Measurements from ENCODE around the gene CCDC110. TPM values are rescaled to one million over a fixed set of nuclear protein-coding genes. Genes with fewer than 3 reads are reported as not detected.
A peak's percentile ranks its signal among the peaks of the same experiment; 100 is the strongest.

Gene CCDC110
- total RNA-seq, 2 experiments from 2014 or later = 0.10 to 0.26 TPM

DNA sequence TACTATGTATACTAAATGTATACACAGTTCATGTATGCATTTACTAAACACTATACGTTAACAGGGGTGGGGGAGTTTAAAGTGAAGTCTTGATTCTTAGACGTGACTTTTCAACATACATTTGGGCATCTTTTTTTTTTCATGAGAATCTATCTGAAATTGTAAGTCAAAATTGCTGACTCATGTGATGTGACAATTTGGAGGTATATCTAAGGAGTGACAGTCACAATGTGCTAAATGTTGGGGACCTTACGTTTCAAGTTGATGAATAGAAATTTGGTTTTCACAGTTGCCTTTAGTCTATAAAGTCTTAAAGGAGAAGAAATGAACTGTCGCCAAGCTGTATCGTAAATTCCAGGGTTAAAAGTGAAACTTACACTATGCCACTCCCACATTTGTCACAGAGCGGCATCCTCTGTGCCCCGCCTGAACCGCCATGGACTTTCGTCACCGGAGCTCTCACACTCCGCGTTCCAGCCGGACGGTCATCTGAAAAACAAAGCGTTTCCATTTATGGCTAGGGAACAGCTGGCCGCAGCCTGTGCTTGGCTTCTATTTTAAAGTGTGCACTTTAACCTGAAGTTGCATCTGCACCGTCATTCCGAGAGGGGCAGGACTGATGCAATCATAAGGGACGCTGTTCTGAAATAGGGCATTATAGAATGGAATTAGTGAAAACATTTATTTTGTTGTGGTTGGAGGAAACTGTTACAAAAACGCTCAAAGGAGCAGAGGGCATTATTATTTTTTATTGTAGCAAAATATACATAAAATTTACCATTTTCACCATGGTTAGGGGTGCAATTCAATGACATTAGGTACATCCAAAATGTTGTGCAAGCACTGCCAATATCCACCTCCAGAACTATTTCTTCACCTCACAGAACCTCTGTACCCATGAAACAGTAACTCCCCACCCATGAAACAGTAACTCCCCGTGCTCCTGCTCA lies 32.8 kb upstream of the CCDC110 start:
- intact Hi-C loops (cut with micrococcal nuclease) = no loop called here
- ChIA-PET CTCF (no interaction called here), POLR2A (no interaction called here)
- H3K9me3 Mint-ChIP-seq = peaks cover 5% of the 10 kb centered on the region
- H3K4me1 Mint-ChIP-seq (ENCODE audit: low read depth) = no peaks in the 10 kb centered on the region
- H3K27ac Mint-ChIP-seq = no peak overlapping the region
- DNase-seq = no peak
- H3K36me3 Mint-ChIP-seq = no peaks in the 10 kb centered on the region
- no peak overlapping the region for H3K4me3 Mint-ChIP-seq
- peaks cover 14% of the 10 kb centered on the region for H3K27me3 Mint-ChIP-seq

DNA sequence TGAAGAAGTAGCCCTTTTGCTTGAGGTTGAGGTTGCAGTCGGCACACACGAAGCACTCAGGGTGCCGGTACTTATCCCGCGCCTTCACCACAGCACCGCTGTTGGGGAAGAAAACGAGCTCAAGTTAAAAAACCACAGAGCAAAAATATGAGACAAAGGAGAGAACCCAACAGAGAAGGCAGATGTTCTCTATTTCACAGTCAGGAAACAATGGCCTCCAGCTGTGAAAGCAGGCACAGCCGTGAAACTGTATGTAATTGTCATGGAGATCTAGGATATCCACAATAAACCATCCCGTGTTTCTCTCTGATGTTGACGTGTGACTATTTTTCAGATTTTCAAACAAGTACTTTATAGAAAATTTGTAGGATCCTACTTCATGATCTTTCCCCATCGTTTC lies 30.9 kb upstream of the CCDC110 start:
- Mint-ChIP-seq H3K4me1 (ENCODE audit: low read depth) (no peaks in the 10 kb centered on the region), H3K27ac (no peak overlapping the region), H3K4me3 (no peak overlapping the region), H3K27me3 (peaks cover 10% of the 10 kb centered on the region), H3K9me3 (peaks cover 5% of the 10 kb centered on the region), H3K36me3 (no peaks in the 10 kb centered on the region)
- intact Hi-C loops (cut with micrococcal nuclease) = no loop called here
- POLR2A ChIA-PET = no interaction called here
- DNase-seq = no peak
- CTCF ChIA-PET = no interaction called here

DNA sequence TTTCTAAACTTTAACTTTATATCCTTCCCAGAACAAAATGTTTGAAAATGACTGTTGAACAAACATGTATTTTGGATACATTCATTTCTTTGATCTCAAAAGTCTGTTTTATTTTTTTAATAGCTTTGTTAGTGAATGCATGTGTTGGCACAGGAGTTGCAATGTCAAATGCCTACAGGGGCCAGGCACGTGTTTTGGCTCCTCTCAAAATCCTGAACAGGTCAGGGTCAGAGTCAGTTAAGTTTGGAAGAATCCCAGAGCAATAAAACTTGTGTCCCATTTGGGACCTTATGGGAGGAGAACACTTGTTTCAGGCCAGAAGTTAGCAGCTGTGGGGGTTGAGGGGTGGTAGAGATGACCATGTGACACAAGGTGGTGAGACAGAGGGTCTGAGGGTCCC lies 29.0 kb upstream of the CCDC110 start:
- Mint-ChIP-seq H3K9me3 (peaks cover 5% of the 10 kb centered on the region), H3K27ac (no peak overlapping the region), H3K4me1 (ENCODE audit: low read depth) (no peaks in the 10 kb centered on the region), H3K4me3 (no peak overlapping the region), H3K36me3 (no peaks in the 10 kb centered on the region), H3K27me3 (peaks cover 7% of the 10 kb centered on the region)
- CTCF ChIA-PET = no interaction called here
- POLR2A ChIA-PET = no interaction called here
- intact Hi-C loops (cut with micrococcal nuclease) = no loop called here
- no peak for DNase-seq

DNA sequence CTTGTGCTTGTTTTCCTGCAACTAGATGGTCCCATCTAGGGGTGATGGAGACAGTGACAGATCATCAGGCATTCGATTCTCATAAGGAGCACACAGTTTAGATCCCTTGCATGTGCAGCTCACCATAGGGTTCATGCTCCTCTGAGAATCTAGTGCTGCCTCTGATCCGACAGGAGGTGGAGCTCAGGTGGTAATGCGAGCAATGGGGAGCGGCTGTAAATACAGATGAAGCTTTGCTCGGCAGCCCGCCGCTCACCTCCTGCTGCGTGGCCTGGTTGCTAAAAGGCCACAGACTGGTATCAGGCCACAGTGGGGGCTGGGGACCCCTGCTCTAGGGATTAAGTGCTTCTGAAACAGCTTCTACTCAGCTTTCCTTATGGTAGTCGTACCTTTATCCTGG lies 28.5 kb upstream of the CCDC110 start:
- CTCF ChIA-PET = no interaction called here
- Mint-ChIP-seq H3K27me3 (peaks cover 11% of the 10 kb centered on the region), H3K27ac (no peak overlapping the region), H3K9me3 (peaks cover 5% of the 10 kb centered on the region), H3K4me3 (no peak overlapping the region), H3K4me1 (ENCODE audit: low read depth) (no peaks in the 10 kb centered on the region), H3K36me3 (no peaks in the 10 kb centered on the region)
- intact Hi-C loops (cut with micrococcal nuclease) = no loop called here
- no peak for DNase-seq
- POLR2A ChIA-PET = no interaction called here

DNA sequence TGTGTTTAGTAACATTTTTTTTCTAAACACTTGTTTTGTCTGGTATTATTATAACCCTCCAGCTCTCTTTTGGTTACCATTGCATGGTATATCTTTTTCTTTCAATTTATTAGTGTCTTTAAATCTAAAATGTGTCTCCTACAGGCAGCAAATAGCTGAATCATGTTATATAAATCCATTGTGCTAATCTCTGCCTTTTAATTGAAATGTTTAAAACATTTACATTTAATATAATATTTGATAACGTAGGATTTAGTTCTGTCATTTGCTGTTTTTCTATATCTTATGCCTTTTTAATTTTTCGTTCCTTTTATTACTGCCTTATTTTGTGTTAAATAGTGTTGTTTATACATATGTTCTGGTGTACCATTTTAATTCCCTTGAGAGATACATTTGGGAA lies 17.1 kb upstream of the CCDC110 start:
- ChIA-PET POLR2A (no interaction called here), CTCF (no interaction called here)
- Mint-ChIP-seq H3K36me3 (peaks cover 2% of the 10 kb centered on the region), H3K27me3 (peaks cover 11% of the 10 kb centered on the region), H3K9me3 (peaks cover 7% of the 10 kb centered on the region), H3K27ac (no peak overlapping the region), H3K4me1 (ENCODE audit: low read depth) (no peaks in the 10 kb centered on the region), H3K4me3 (no peak overlapping the region)
- no peak for DNase-seq
- intact Hi-C loops (cut with micrococcal nuclease) = no loop called here

DNA sequence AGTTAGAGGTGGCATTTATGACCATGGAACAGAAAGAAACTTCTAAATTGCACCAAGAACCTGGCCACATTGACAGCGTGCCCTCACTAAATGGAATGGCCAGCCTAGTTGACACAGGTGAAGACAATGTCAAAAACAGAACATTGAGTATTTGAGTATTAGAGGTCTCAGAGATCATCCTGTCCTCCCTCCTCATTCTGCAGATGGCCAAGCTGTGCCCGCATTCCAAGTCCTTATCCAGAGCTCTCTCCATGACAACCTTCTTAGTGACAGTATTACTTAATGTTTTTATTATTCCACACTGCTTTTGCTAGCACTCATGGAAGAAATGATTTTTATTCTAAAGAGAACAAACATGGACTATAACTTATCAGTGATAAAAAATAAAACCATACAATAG lies 9.9 kb upstream of the CCDC110 start:
- ChIA-PET POLR2A (no interaction called here), CTCF (interaction anchor here (1.1 kb wide), 1 partner anchor 117 kb away, joined by 5 read pairs; no protein-coding TSS in a partner anchor)
- H3K27ac Mint-ChIP-seq = no peak overlapping the region
- DNase-seq = no peak
- H3K27me3 Mint-ChIP-seq = peaks cover 22% of the 10 kb centered on the region
- no peaks in the 10 kb centered on the region for H3K9me3 Mint-ChIP-seq
- intact Hi-C loops (cut with micrococcal nuclease) = no loop called here
- H3K36me3 Mint-ChIP-seq = no peaks in the 10 kb centered on the region
- no peak overlapping the region for H3K4me3 Mint-ChIP-seq
- H3K4me1 Mint-ChIP-seq (ENCODE audit: low read depth) = no peaks in the 10 kb centered on the region

DNA sequence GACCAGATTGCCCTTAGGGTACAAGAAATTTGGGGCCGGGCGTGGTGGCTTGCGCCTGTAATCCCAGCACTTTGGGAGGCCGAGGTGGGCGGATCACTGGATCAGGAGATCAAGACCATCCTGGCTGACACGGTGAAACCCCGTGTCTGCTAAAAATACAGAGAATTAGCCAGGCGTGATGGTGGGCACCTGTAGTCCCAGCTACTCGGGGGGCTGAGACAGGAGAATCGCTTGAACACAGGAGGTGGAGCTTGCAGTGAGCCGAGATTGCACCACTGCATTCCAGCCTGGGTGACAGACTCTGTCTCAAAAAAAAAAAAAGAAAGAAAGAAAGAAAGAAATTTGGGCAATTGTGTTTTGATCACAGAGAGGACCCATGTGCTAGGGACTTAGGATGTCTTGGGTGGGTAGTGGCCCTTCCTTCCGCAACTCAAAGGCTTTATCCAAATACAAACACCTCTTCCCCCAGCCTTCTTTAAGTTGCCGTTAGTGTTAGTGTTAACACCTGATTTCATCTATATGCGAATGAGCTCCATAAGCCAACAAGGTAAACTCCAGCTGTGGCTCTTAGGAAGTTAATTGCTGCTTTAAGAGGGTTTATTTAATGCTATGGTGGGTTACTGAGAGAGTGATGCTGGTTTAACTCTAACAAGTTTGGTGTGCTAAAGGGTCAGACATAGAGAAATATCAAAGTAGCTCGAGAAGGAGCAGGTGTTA lies 8.6 kb upstream of the CCDC110 start:
- Mint-ChIP-seq H3K27me3 (peaks cover 22% of the 10 kb centered on the region), H3K27ac (no peak overlapping the region), H3K9me3 (no peaks in the 10 kb centered on the region), H3K4me3 (no peak overlapping the region), H3K4me1 (ENCODE audit: low read depth) (no peaks in the 10 kb centered on the region), H3K36me3 (no peaks in the 10 kb centered on the region)
- intact Hi-C loops (cut with micrococcal nuclease) = no loop called here
- POLR2A ChIA-PET = no interaction called here
- no peak for DNase-seq
- CTCF ChIA-PET = interaction anchor here (1.1 kb wide), 1 partner anchor 118 kb away, joined by 5 read pairs; no protein-coding TSS in a partner anchor

DNA sequence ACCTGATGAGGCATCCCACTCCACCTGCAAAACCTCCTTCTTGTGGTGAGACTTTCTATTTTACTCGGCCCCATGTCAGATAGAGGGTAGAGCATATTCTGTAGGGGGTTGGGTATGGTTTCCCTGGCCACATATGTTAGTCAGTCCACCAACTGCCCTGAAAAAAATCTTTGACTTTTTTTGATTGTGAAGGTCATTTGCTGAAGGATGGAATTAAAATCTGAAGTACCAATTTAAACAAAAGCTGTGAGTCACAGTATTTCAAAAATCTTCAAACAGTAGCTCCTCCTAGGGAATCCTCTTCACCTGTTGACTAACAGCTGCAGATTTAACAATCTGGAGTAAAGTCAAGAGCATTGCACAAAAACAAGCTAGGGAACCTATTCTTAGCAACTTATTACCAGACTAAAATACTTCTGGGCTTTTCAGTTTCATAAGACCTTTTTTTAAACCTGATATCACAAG lies 8.0 kb upstream of the CCDC110 start:
- intact Hi-C loops (cut with micrococcal nuclease) = loop anchor here (10.0 kb wide), 1 partner anchor 1975 kb away; the partner anchor contains the start of gene ING2
- no peaks in the 10 kb centered on the region for H3K9me3 Mint-ChIP-seq
- no peaks in the 10 kb centered on the region for H3K4me1 Mint-ChIP-seq (ENCODE audit: low read depth)
- ChIA-PET CTCF (no interaction called here), POLR2A (no interaction called here)
- H3K27ac Mint-ChIP-seq = no peak overlapping the region
- H3K27me3 Mint-ChIP-seq = peaks cover 24% of the 10 kb centered on the region
- DNase-seq = peak; percentile 19
- no peak overlapping the region for H3K4me3 Mint-ChIP-seq
- H3K36me3 Mint-ChIP-seq = no peaks in the 10 kb centered on the region

DNA sequence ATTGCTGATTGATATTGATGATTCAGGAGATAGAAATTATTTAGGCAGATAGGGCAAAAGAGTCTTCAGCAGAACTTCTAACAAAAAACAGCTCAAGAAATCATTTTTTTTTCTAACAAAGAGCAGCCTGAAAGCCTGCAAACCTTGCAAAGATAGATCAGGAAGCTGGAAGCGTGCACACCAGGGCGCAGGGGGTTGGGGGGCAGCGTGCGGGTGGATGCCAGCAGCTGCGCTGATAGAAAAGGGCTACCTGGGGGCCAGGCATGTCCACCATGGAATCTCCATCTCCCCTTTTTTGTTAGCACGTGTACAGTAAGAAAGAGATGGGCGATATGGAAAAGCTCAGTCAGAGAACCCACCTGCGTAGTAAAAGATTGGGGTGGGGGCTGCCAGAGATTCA lies 1.7 kb upstream of the CCDC110 start:
- H3K27me3 Mint-ChIP-seq = peaks cover 20% of the 10 kb centered on the region
- no peaks in the 10 kb centered on the region for H3K9me3 Mint-ChIP-seq
- peaks cover 4% of the 10 kb centered on the region for H3K4me1 Mint-ChIP-seq (ENCODE audit: low read depth)
- no peak overlapping the region for H3K4me3 Mint-ChIP-seq
- no peak overlapping the region for H3K27ac Mint-ChIP-seq
- CTCF ChIA-PET = interaction anchor here (1.0 to 1.1 kb wide), 2 partner anchors 124 to 564 kb away, joined by 3 read pairs; no protein-coding TSS in a partner anchor
- intact Hi-C loops (cut with micrococcal nuclease) = loop anchor here (5.0 to 10.0 kb wide), 2 partner anchors 221 to 1968 kb away; partner anchors contain the start of gene ING2
- no peaks in the 10 kb centered on the region for H3K36me3 Mint-ChIP-seq
- POLR2A ChIA-PET = no interaction called here
- no peak for DNase-seq

DNA sequence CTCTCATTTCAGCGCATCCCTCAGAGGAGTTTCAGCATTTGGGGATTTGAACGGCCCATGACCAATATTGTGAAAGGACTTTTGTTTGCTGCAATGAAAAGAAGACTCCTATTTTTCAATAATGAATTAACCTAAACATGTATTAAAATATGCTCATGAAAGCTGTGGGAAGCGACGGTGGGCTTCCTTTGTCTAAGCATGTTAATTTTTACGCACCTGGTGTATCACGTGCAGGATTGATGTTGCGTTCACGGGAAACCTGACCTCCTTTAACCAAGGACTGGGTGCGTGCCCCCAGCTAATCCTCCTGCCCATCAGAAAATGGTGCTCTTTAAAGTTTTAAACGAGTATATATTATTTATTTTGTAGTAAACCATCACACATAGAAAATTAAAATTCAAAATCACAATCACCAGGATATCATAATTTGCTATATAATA lies 590 bp upstream of the CCDC110 start:
- ChIA-PET POLR2A (no interaction called here), CTCF (interaction anchor here (0.5 to 0.8 kb wide), 3 partner anchors 42 to 261 kb away, joined by 3 to 4 read pairs (median 3); no protein-coding TSS in a partner anchor)
- H3K4me1 Mint-ChIP-seq (ENCODE audit: low read depth) = peaks cover 4% of the 10 kb centered on the region
- no peaks in the 10 kb centered on the region for H3K9me3 Mint-ChIP-seq
- no peak for DNase-seq
- peaks cover 14% of the 10 kb centered on the region for H3K27me3 Mint-ChIP-seq
- H3K4me3 Mint-ChIP-seq = peak overlapping the region; percentile 77
- no peak overlapping the region for H3K27ac Mint-ChIP-seq
- intact Hi-C loops (cut with micrococcal nuclease) = loop anchor here (5.0 to 10.0 kb wide), 2 partner anchors 220 to 1967 kb away; partner anchors contain the start of gene ING2
- no peaks in the 10 kb centered on the region for H3K36me3 Mint-ChIP-seq

DNA sequence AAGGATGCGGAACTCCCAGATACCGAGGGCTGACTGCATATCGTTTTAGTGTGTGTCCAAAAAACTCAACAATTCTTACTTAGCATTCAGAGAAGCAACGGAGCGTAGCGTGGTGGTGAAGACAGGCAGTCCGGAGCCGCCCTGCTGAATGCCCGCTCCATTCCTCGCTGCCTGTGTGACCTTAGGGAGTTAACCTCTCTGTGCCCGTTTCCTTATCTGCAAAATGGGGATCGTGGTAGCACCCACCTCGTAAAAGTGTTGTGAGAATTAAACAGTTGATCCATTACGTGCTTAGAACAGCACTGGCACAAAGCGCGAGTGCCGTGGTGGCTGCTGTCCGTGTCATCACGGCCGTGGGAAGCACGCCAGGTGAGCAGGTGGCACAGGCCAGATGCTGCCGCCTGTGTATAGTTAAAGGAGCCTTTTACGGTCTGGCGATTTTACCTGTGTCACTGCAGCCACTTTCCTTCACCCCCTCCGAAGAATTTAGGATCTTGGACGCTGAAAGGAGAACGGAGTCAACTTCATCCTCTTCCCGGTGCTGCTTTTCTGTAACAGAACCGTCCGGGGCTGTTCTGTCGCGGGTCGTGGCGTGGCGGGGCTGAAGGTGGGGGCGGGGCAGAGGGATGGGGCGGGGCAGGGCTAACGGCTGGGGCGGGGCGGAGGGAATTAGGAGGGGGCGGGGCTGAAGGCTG lies 885 bp downstream of the CCDC110 start:
- peaks cover 9% of the 10 kb centered on the region for H3K27me3 Mint-ChIP-seq
- H3K36me3 Mint-ChIP-seq = no peaks in the 10 kb centered on the region
- H3K4me3 Mint-ChIP-seq = peak overlapping the region; percentile 76
- POLR2A ChIA-PET = no interaction called here
- intact Hi-C loops (cut with micrococcal nuclease) = loop anchor here (1.0 to 10.0 kb wide), 9 partner anchors 45 to 1966 kb away; partner anchors contain the start of genes ANKRD37, CYP4V2, ING2 and SNX25
- CTCF ChIA-PET = interaction anchor here (1.2 kb wide), 1 partner anchor 127 kb away, joined by 3 read pairs; no protein-coding TSS in a partner anchor
- DNase-seq = peak; percentile 56
- no peak overlapping the region for H3K27ac Mint-ChIP-seq
- no peaks in the 10 kb centered on the region for H3K9me3 Mint-ChIP-seq
- peaks cover 4% of the 10 kb centered on the region for H3K4me1 Mint-ChIP-seq (ENCODE audit: low read depth)

All from activated CD4-positive, alpha-beta memory T cell treated with anti-CD3 and anti-CD28 coated beads for 36 hours (primary cell).